K562 (cell line): ENCODE measurements around the gene GAB1. TPM values are rescaled to one million over a fixed set of nuclear protein-coding genes. Genes with fewer than 3 reads are reported as not detected.

Source experiments
- ATAC-seq: fragments of 200-7000 bp; cut with Tn5 transposase; 3 replicates; pipeline ENCODE4 v1.9.1; 2020; ENCODE audit warnings: moderate library complexity
- BruUV-seq: library from RNA; stranded (reverse); fragments of 400-500 nt; replicated peaks from 2 replicates; lab custom pipeline; 2021; lab: Mats Ljungman, UMichigan
- CTCF ChIA-PET: fragments of 300-600 bp; formaldehyde crosslinking; extraction: SDS; loops from one replicate; lab custom pipeline; 2021; ENCODE audit warnings: low intra/inter-chr PET ratio; lab: Yijun Ruan, JAX
- POLR2A ChIA-PET: fragments of 300-600, 350-650 bp; sonication (Branson Sonifier 250); formaldehyde crosslinking; extraction: SDS; loops from one replicate; lab custom pipeline; 2021; ENCODE audit warnings: antibody characterized with exemption, inconsistent platforms; lab: Yijun Ruan, JAX
- DNase-seq, 4 experiments: peaks; one replicate each; pipeline versions ENCODE4 v3.0.0 to v3.0.0-alpha.2; 2011 to 2018; ENCODE audit warnings: low spot score in 3 of 4, mixed read lengths in 3 of 4; ENCODE audit errors: extremely low read depth in 1 of 4
- FAIRE-seq: peaks from 2 replicates; lab custom pipeline; 2011; peaks lifted over from hg19 to GRCh38; lab: Jason Lieb, UNC
- H2AFZ ChIP-seq: 2 replicates; pipeline ENCODE4 v1.6.0; 2011; ENCODE audit warnings: low read depth, low read length, control low read depth, inconsistent platforms
- H3K27ac ChIP-seq: fragments of 200-600 bp; 3 replicates; pipeline ENCODE4 v1.8.0; 2011; ENCODE audit warnings: low read depth, mild to moderate bottlenecking, control low read depth, inconsistent platforms, low read length, moderate library complexity, mixed read lengths; ENCODE audit errors: extremely low read depth
- H3K27me3 ChIP-seq, 2 experiments: fragments of 300-600 bp in 1 of 2; 2 replicates in 1 of 2; 3 replicates in 1 of 2; pipeline versions ENCODE4 v1.6.0 to v1.8.0; 2011; ENCODE audit warnings: inconsistent platforms in 2 of 2, low read length in 2 of 2, mild to moderate bottlenecking in 1 of 2, mixed read lengths in 1 of 2, moderate library complexity in 1 of 2; ENCODE audit not compliant: control insufficient read depth in 2 of 2, insufficient read depth in 2 of 2
- H3K36me3 ChIP-seq: fragments of 300-600 bp; 3 replicates; pipeline ENCODE4 v1.8.0; 2011; ENCODE audit warnings: mild to moderate bottlenecking, low read length, inconsistent platforms; ENCODE audit not compliant: control insufficient read depth, insufficient read depth
- H3K4me1 ChIP-seq, 2 experiments: fragments of 200-600 bp in 1 of 2; replicated peaks in 1 of 2; 2 replicates in 1 of 2; 3 replicates in 1 of 2; pipeline versions ENCODE4 v1.5.1 to v1.8.0; 2011; ENCODE audit warnings: inconsistent platforms in 2 of 2, low read length in 2 of 2, mild to moderate bottlenecking in 1 of 2, mixed read lengths in 1 of 2, moderate library complexity in 1 of 2; ENCODE audit not compliant: control insufficient read depth in 2 of 2, insufficient read depth in 2 of 2
- H3K4me2 ChIP-seq: 2 replicates; pipeline ENCODE4 v1.6.1; 2011; ENCODE audit warnings: low read length, control low read depth, inconsistent platforms, mixed read lengths; ENCODE audit not compliant: insufficient read depth
- H3K4me3 ChIP-seq: fragments of 200-600 bp; sonication (generic), shearing (Covaris generic); 2 replicates; pipeline ENCODE4 v1.5.1; 2016; ENCODE audit warnings: control low read depth, inconsistent platforms
- H3K79me2 ChIP-seq: fragments of 200-600 bp; 3 replicates; pipeline ENCODE4 v1.8.0; 2011; ENCODE audit warnings: low read length, inconsistent platforms; ENCODE audit not compliant: control insufficient read depth, insufficient read depth
- H3K9ac ChIP-seq, 2 experiments: 2 replicates each; pipeline versions ENCODE4 v1.6.0 to v1.6.1; 2011; ENCODE audit warnings: low read depth in 2 of 2, low read length in 2 of 2, control low read depth in 1 of 2, inconsistent platforms in 1 of 2, mild to moderate bottlenecking in 1 of 2, mixed read lengths in 1 of 2; ENCODE audit not compliant: insufficient read depth in 1 of 2
- H3K9me1 ChIP-seq: one replicate; pipeline ENCODE4 v1.6.0; 2011; ENCODE audit warnings: inconsistent platforms, mild to moderate bottlenecking, low read length, moderate library complexity; ENCODE audit not compliant: control insufficient read depth, insufficient read depth
- H3K9me3 ChIP-seq: replicated peaks from 2 replicates; pipeline ENCODE4 v1.5.1; 2011; ENCODE audit warnings: low read depth, low read length, inconsistent platforms; ENCODE audit not compliant: control insufficient read depth, insufficient read depth
- H4K20me1 ChIP-seq: replicated peaks from 2 replicates; pipeline ENCODE4 v1.6.1; 2011; ENCODE audit warnings: low read length, inconsistent platforms, mixed read lengths; ENCODE audit not compliant: control insufficient read depth, insufficient read depth
- CHD1 ChIP-seq: fragments of 200-600 bp; sonication (generic); IDR thresholded peaks from one replicate; pipeline ENCODE4 v1.6.1; 2012; ENCODE audit warnings: mild to moderate bottlenecking, moderate library complexity, low read length, inconsistent platforms
- MYC ChIP-seq, 2 experiments: fragments of 250-450 bp in 1 of 2; sonication (Bioruptor Pico) in 1 of 2; IDR thresholded peaks; 2 replicates each; pipeline versions ENCODE4 v1.5.1 to v1.6.1; 2012 to 2021; ENCODE audit warnings: low read depth in 2 of 2, borderline replicate concordance in 1 of 2, improper control_type of control experiment in 1 of 2, low read length in 1 of 2, mild to moderate bottlenecking in 1 of 2, moderate library complexity in 1 of 2
- NR2F6 ChIP-seq: fragments of 450-650 bp; formaldehyde crosslinking; IDR thresholded peaks from 2 replicates; pipeline ENCODE4 v1.4.0; 2020; ENCODE audit warnings: mild to moderate bottlenecking
- RNF2 ChIP-seq: sonication (generic); IDR thresholded peaks from 2 replicates; pipeline ENCODE4 v1.6.1; 2016
- XRCC5 ChIP-seq: fragments of 200-400 bp; formaldehyde crosslinking; IDR thresholded peaks from 2 replicates; pipeline ENCODE4 v1.6.1; 2017; ENCODE audit warnings: low read depth, mild to moderate bottlenecking, low read length
- ZNF785 ChIP-seq: fragments of 250-450 bp; sonication (Bioruptor Pico); IDR thresholded peaks from 2 replicates; pipeline ENCODE4 v1.4.0; 2020; ENCODE audit warnings: mild to moderate bottlenecking
- WGBS: fragments of 100-300 bp; shearing (Covaris generic); methylation state at CpG from one replicate; pipeline ENCODE4 v1.1.6; 2016; ENCODE audit warnings: low coverage, mixed read lengths; ENCODE audit not compliant: insufficient coverage; ENCODE audit errors: missing lambda C conversion rate; 5-methylcytosine and 5-hydroxymethylcytosine counted together
- in situ Hi-C: fragments of 300-500 bp; cut with MboI; formaldehyde crosslinking; loops from 4 replicates; pipeline ENCODE4 v1.15.0; 2018; ENCODE audit warnings: inconsistent platforms, mixed read lengths
- intact Hi-C: fragments of 100-400 bp; cut with micrococcal nuclease; formaldehyde crosslinking; loops from 2 replicates; pipeline ENCODE4 v1.14.2; 2022
- polyA plus RNA-seq, 8 experiments: library from polyadenylated mRNA; depleted of rRNA in 4 of 8; stranded (reverse) in 5 of 8; unstranded in 3 of 8; fragments of >200 nt; fragmentation: Nextera tagmentation in 2 of 8; fragmentation: Illumina TruSeq in 1 of 8; extraction: Ambion mirVana in 2 of 8; extraction: Trizol in 1 of 8; gene quantifications; 2 replicates each; pipeline versions ENCODE4 v1.2.1 to v1.2.3, GENCODE V29; 2011 to 2014; ENCODE audit warnings: inconsistent platforms in 1 of 8, missing spikeins in 1 of 8
- total RNA-seq, 7 experiments: library from RNA; depleted of rRNA in 6 of 7; stranded (reverse); fragments of >200 nt in 6 of 7; fragmentation: Illumina TruSeq in 2 of 7; extraction: Trizol in 2 of 7; gene quantifications; 2 replicates each; pipeline versions ENCODE4 v1.2.1 to v1.2.3, GENCODE V29; 2011 to 2021; ENCODE audit warnings: low replicate concordance in 1 of 7

Gene GAB1
- total and polyA plus RNA-seq, 9 of the 15 experiments (the other 6 are each of a cell fraction or from before 2014, with no cell fraction given): 1.3 to 14.6 (median 7.5) TPM

DNA sequence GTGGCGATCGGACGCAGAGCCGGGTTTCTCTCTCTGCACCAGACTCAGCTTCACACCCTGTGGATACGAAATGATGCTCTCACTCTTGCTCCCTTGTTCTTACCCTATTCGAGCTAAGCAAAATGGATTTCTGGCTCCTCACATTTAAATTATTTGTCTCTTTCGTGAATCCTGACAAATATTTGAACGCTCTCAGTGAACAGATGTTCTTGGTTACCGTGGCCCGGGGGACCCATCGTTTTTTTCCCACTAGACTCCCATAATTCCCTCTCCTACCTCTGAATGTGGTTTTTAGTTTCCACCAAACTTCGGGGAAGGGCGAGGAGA is 177.5 kb downstream of the GAB1 start:
- ChIA-PET POLR2A (interaction anchor here (0.7 to 1.7 kb wide), 4 partner anchors 11 to 181 kb away, joined by 3 read pairs; no protein-coding TSS in a partner anchor), CTCF (no interaction called here)
- ATAC-seq: no peak
- H3K27me3 ChIP-seq: no peaks in the 10 kb centered on the region
- no peak for DNase-seq
- WGBS: 0% methylated on average over 13 of the region's 13 CpGs
- H3K36me3 ChIP-seq: peaks cover 30% of the 10 kb centered on the region
- no peaks in the 10 kb centered on the region for H3K9me3 ChIP-seq
- intact Hi-C loops (loop anchor here (5.0 to 10.0 kb wide), 2 partner anchors 177 to 621 kb away; partner anchors contain the start of gene GAB1), in situ Hi-C loops (no loop called here)
- peak overlapping the region; percentile 83 to 98 for H3K9ac ChIP-seq
- H3K79me2 ChIP-seq: peaks cover 57% of the 10 kb centered on the region
- peak overlapping the region; percentile 94 for H2AFZ ChIP-seq
- FAIRE-seq: no peak
- H3K4me2 ChIP-seq: peak overlapping the region; percentile 89
- peaks cover 11% of the 10 kb centered on the region for H4K20me1 ChIP-seq
- peak overlapping the region; percentile 81 for H3K4me3 ChIP-seq
- TF ChIP-seq CHD1 (peak; percentile 33), NR2F6 (CRISPR knock-in tag) (no peak), RNF2 (0 out of 2 replicates have a peak, but pooled peaks have one; percentile 1), ZNF785 (CRISPR knock-in tag) (no peak), XRCC5 (no peak), MYC (IDR thresholded peaks at IDR 0.05; ENCODE audit: low read depth, low read length) (no peak), MYC (CRISPR knock-in tag; IDR thresholded peaks at IDR 0.05; ENCODE audit: borderline replicate concordance, low read depth) (peak; percentile 8; the same call in 1 of the 2 replicates)
- peaks cover 0 to 8% of the 10 kb centered on the region in 2 experiments; a peak in 3 of 5 replicates for H3K4me1 ChIP-seq
- no peaks in the 10 kb centered on the region for H3K9me1 ChIP-seq
- BruUV-seq: TSS peak; percentile 36
- peak overlapping the region; percentile 87 for H3K27ac ChIP-seq
